Breast epithelium (tissue), 4 donors: ENCODE results near the gene KBTBD7. TPM values are rescaled to one million over a fixed set of nuclear protein-coding genes. Genes with fewer than 3 reads are reported as not detected.
"Not testable (repeated sequence)": the region's sequence is repeated elsewhere in the genome, so short reads cannot be mapped to it uniquely, and the experiment has no call there.

Experiments
- DNase-seq, 2 donors: peaks; one replicate each; pipeline ENCODE4 v3.0.0-alpha.2; 2019; ENCODE audit warnings: low spot score in 2 of 2
- H3K27ac ChIP-seq, 2 donors: fragments of 200-600 bp; sonication (generic) in 1 of 2; one replicate each; pipeline ENCODE4 v1.5.1; 2016 to 2019; ENCODE audit warnings: mild to moderate bottlenecking in 1 of 2
- H3K27me3 ChIP-seq, 2 donors: fragments of 200-600 bp; sonication (generic) in 1 of 2; one replicate each; pipeline versions ENCODE4 v1.5.1 to v1.6.0; 2017 to 2019; ENCODE audit warnings: control low read depth in 1 of 2, mild to moderate bottlenecking in 1 of 2
- H3K36me3 ChIP-seq: fragments of 200-600 bp; one replicate; pipeline ENCODE4 v1.5.1; 2019
- H3K4me1 ChIP-seq, 2 donors: fragments of 200-600 bp; sonication (generic); one replicate each; pipeline ENCODE4 v1.5.1; 2016 to 2019; ENCODE audit warnings: control low read depth in 1 of 2
- H3K4me3 ChIP-seq, 3 donors: fragments of 200-600 bp; sonication (generic); 1 replicate in 2 of 3; 2 replicates in 1 of 3; pipeline ENCODE4 v1.5.1; 2016 to 2019; ENCODE audit warnings: mild to moderate bottlenecking in 3 of 3, moderate library complexity in 2 of 3
- H3K9me3 ChIP-seq, 2 donors: fragments of 200-600 bp; sonication (generic) in 1 of 2; one replicate each; pipeline ENCODE4 v1.5.1; 2016 to 2019; ENCODE audit warnings: control low read depth in 1 of 2
- CTCF ChIP-seq, 3 donors: fragments of 450-650 bp; IDR thresholded peaks; one replicate each; pipeline ENCODE4 v1.5.1; 2016 to 2017; ENCODE audit warnings: antibody characterized with exemption in 3 of 3, mild to moderate bottlenecking in 3 of 3, moderate library complexity in 3 of 3
- POLR2A ChIP-seq: fragments of 450-650 bp; IDR thresholded peaks from one replicate; pipeline ENCODE4 v1.6.1; 2016; ENCODE audit warnings: antibody characterized with exemption, mild to moderate bottlenecking, moderate library complexity
- POLR2AphosphoS5 ChIP-seq, 3 donors: sonication (generic); formaldehyde crosslinking; IDR thresholded peaks; one replicate each; pipeline ENCODE4 v1.6.1; 2017; ENCODE audit warnings: antibody characterized with exemption in 3 of 3
- intact Hi-C: fragments of 100-400 bp; cut with DNase I; formaldehyde crosslinking; loops from one replicate; pipeline ENCODE4 v1.15.1; 2023; ENCODE audit warnings: low total_unique reads
- total RNA-seq, 3 donors: library from RNA; depleted of rRNA; stranded (reverse); fragments of >200 nt; gene quantifications; one replicate each; pipeline ENCODE4 v1.1.0, GENCODE V29; 2016

KBTBD7 gene
- total RNA-seq, 3 donors from 2014 or later: 5.4 to 15.5 (median 7.9) TPM

DNA sequence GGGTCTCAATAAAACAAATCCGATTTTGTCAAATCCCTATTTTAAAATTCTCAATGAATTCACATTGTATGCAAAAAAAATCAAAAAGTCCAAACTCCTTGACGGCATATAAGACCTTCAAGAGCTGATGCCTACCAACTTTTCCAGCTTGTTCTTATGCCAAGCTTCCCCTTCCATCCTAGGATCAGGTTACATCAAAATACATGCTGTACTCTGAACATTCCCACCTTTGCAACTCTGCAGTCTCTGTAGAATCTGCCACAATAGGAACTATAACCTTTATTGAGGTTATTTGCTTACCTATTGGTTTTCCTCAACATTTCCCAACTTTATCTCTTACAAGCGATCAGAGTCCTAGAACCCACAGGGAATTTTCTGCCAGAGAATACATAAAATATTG, 7.9 kb downstream of the KBTBD7 start:
- no peak overlapping the region for H3K4me3 ChIP-seq
- H3K27me3 ChIP-seq: no peaks in the 10 kb centered on the region
- intact Hi-C loops: no loop called here
- H3K9me3 ChIP-seq: no peaks in the 10 kb centered on the region
- no peak overlapping the region for H3K27ac ChIP-seq
- TF ChIP-seq POLR2A: no peak
- DNase-seq: no peak
- no peaks in the 10 kb centered on the region for H3K36me3 ChIP-seq
- H3K4me1 ChIP-seq: no peaks in the 10 kb centered on the region

DNA sequence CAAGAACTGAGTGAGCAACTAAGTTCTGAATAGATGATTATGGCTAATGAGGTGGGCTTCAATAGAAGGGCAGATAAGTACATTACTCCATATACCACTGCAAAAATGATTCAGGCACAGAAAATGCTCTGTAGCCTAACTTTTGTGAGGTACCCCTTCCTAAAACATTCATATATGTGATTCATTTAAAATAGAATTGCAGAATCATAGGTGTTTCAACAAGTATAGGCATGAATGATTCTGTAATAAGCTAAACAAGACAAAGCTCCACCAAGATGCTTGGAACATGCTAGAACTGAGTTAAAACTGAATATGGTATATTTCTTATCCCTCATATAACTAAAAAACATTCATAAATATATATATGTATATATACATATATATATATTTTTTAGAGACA, 12.1 kb downstream of the KBTBD7 start:
- Histone ChIP-seq H3K4me3 (no peak overlapping the region), H3K27ac (no peak overlapping the region), H3K9me3 (no peaks in the 10 kb centered on the region), H3K4me1 (no peaks in the 10 kb centered on the region), H3K36me3 (no peaks in the 10 kb centered on the region), H3K27me3 (no peaks in the 10 kb centered on the region)
- intact Hi-C loops: no loop called here
- no peak for TF ChIP-seq CTCF (IDR thresholded peaks at IDR 0.05)
- no peak for TF ChIP-seq POLR2A
- TF ChIP-seq POLR2AphosphoS5 (IDR thresholded peaks at IDR 0.05): no peak
- DNase-seq: no peak

- intact Hi-C loops: no loop called here
- TF ChIP-seq POLR2AphosphoS5 (IDR thresholded peaks at IDR 0.05) (no peak), CTCF (IDR thresholded peaks at IDR 0.05) (no peak), POLR2A (no peak)
Observed at GRCh38 chr13:41179593-41180250, 14.6 kb downstream of the KBTBD7 start.

DNA sequence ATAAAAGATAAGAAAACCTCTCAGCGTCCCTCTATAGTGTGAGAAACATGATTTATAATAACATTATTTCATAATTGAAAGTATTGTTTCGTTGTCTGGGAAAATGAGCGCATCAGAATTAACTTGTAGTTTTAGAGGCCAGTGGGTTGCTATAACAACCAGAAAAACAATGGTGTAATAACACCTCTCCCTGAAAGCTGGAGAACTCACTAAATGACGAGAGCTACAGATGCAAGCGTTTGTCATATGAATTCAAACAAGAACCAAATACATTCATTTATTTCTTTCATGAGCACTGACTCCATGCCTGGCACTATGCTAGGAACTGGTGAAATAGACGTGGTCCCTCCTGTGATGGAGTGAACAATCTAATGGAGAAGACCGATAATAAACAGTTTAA, 16.3 kb downstream of the KBTBD7 start:
- Histone ChIP-seq H3K4me1 (no peaks in the 10 kb centered on the region), H3K4me3 (no peak overlapping the region), H3K9me3 (peaks cover 0 to 27% of the 10 kb centered on the region in 2 donors), H3K27ac (peak overlapping the region; percentile 17 to 52), H3K36me3 (no peaks in the 10 kb centered on the region), H3K27me3 (no peaks in the 10 kb centered on the region)
- TF ChIP-seq CTCF (IDR thresholded peaks at IDR 0.05) (no peak), POLR2A (no peak), POLR2AphosphoS5 (IDR thresholded peaks at IDR 0.05) (no peak)
- DNase-seq: no peak
- intact Hi-C loops: no loop called here

More at GRCh38 chr13:41179593-41180250, 14.6 kb downstream of the KBTBD7 start:
- DNase-seq: no peak
- H3K27me3 ChIP-seq: no peaks in the 10 kb centered on the region
- no peak overlapping the region for H3K4me3 ChIP-seq
- peaks cover 0 to 23% of the 10 kb centered on the region in 2 donors for H3K9me3 ChIP-seq
- H3K27ac ChIP-seq: no peak overlapping the region
- no peaks in the 10 kb centered on the region for H3K4me1 ChIP-seq
- H3K36me3 ChIP-seq: no peaks in the 10 kb centered on the region

- Histone ChIP-seq H3K4me1 (no peaks in the 10 kb centered on the region), H3K27ac (peak overlapping the region; percentile 15 to 52)
- intact Hi-C loops: no loop called here
Observed at GRCh38 chr13:41177616-41178015, 16.8 kb downstream of the KBTBD7 start.

DNA sequence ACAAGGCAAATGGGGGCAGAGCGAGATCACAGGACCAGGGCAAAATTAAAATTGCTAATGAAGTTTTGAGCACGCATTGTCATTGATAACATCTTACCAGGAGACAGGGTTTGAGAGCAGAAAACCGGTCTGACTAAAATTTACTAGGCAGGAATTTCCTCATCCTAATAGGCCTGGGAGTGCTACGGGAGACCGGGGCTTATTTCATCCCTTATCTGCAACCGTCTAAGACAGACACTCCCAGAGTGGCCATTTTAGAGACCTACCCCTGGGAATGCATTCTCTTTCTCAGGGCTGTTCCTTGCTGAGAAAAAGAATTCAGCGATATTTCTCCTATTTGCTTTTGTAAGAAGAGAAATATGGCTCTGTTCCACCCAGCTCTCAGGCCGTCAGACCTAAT, 18.8 kb downstream of the KBTBD7 start:
- H3K36me3 ChIP-seq, H3K27ac ChIP-seq, DNase-seq, H3K4me3 ChIP-seq, H3K4me1 ChIP-seq, intact Hi-C loops, H3K27me3 ChIP-seq: not testable (repeated sequence)
- H3K9me3 ChIP-seq: peaks cover 0 to 27% of the 10 kb centered on the region in 2 donors

More at GRCh38 chr13:41177616-41178015, 16.8 kb downstream of the KBTBD7 start:
- H3K36me3 ChIP-seq: no peaks in the 10 kb centered on the region
- H3K4me3 ChIP-seq: no peak overlapping the region
- no peaks in the 10 kb centered on the region for H3K27me3 ChIP-seq
- no peak for TF ChIP-seq POLR2A
- no peak for TF ChIP-seq CTCF (IDR thresholded peaks at IDR 0.05)
- TF ChIP-seq POLR2AphosphoS5 (IDR thresholded peaks at IDR 0.05): no peak
- DNase-seq: no peak
- H3K9me3 ChIP-seq: peaks cover 0 to 27% of the 10 kb centered on the region in 2 donors
